Ishikawa (cell line): Measurements from ENCODE around the gene LAP3.

Experiments
- CEBPB ChIP-seq: IDR thresholded peaks from 2 replicates; pipeline ENCODE4 v1.6.1; 2012
- CREB1 ChIP-seq: IDR thresholded peaks from 2 replicates; pipeline ENCODE4 v1.6.1; 2012; ENCODE audit warnings: low read depth
- EGR1 ChIP-seq: IDR thresholded peaks from 2 replicates; pipeline ENCODE4 v1.6.1; 2012
- EP300 ChIP-seq: IDR thresholded peaks from 2 replicates; pipeline ENCODE4 v1.6.1; 2012; ENCODE audit warnings: borderline replicate concordance
- FOXM1 ChIP-seq: IDR thresholded peaks from 2 replicates; pipeline ENCODE4 v1.6.1; 2012; ENCODE audit warnings: low read depth, borderline replicate concordance
- NFIC ChIP-seq: IDR thresholded peaks from 2 replicates; pipeline ENCODE4 v1.6.1; 2012
- RAD21 ChIP-seq: IDR thresholded peaks from 2 replicates; pipeline ENCODE4 v1.6.1; 2012; ENCODE audit warnings: low read depth
- TAF1 ChIP-seq: IDR thresholded peaks from 2 replicates; pipeline ENCODE4 v1.6.1; 2012; ENCODE audit warnings: low read depth, mild to moderate bottlenecking
- TCF12 ChIP-seq: IDR thresholded peaks from 2 replicates; pipeline ENCODE4 v1.6.1; 2012; ENCODE audit warnings: low read depth
- TEAD4 ChIP-seq: IDR thresholded peaks from 2 replicates; pipeline ENCODE4 v1.6.1; 2012
- YY1 ChIP-seq: IDR thresholded peaks from 2 replicates; pipeline ENCODE4 v1.6.1; 2012; ENCODE audit warnings: low read depth
- ZBTB7A ChIP-seq: IDR thresholded peaks from 2 replicates; pipeline ENCODE4 v1.6.1; 2012; ENCODE audit warnings: low read depth
- TF ChIP-seq, protein P1 (sequence below): IDR thresholded peaks from 2 replicates; pipeline ENCODE4 v1.6.1; 2012
- TF ChIP-seq, protein P2 (sequence below): IDR thresholded peaks from 2 replicates; pipeline ENCODE4 v1.6.1; 2012
- TF ChIP-seq, protein P3 (sequence below): IDR thresholded peaks from 2 replicates; pipeline ENCODE4 v1.6.1; 2012; ENCODE audit warnings: low read depth, mild to moderate bottlenecking

LAP3 gene

DNA sequence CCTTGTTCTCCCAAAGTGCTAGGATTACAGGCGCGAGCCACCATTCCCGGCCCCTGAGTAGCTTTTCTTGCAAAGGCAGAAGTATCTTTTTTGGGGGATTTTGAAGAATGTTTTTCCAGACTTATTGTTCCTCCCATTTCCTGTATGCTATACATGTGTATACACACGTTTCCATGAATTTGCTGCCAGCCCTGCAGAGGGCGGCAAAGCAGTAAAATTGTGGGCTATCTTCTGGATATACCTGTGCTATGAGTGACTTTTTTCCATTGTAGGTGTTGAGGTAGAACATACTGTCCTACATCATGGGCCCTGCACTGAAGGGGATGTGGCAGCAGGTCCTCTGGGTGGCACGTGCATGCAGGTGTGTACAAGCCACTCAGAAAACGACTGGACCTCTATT, 20.5 kb downstream of the LAP3 start:
- TF ChIP-seq RAD21 (peak; percentile 38; the same call in 1 of the 2 replicates), ZBTB7A (no peak), CEBPB (no peak)
- TF ChIP-seq, protein P1, sequence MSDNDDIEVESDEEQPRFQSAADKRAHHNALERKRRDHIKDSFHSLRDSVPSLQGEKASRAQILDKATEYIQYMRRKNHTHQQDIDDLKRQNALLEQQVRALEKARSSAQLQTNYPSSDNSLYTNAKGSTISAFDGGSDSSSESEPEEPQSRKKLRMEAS, result no peak

DNA sequence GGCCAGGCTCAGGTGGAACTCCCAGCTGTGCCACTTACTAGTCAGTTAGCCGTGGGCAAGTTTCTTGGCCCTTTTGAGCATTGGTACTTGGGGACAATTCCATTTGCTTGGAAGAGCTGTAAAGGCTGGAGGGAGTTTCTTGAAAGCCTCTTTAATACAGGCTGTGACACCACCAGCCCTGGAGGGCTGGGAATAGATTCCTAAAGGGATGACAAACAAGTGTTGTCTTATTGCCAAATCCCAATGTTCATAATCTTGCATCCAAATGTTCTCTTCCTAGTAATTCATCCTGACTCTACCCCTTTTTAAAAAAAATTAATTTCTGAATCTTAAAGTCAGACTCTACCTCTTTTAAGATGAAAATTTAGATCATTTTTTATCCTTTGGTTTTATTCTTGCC, 22.8 kb downstream of the LAP3 start:
- TF ChIP-seq EP300 (no peak), EGR1 (no peak), CEBPB (no peak), FOXM1 (no peak), TAF1 (no peak), TEAD4 (no peak), NFIC (no peak), RAD21 (no peak), TCF12 (no peak), CREB1 (no peak), YY1 (no peak), ZBTB7A (no peak)
- TF ChIP-seq, protein P2, sequence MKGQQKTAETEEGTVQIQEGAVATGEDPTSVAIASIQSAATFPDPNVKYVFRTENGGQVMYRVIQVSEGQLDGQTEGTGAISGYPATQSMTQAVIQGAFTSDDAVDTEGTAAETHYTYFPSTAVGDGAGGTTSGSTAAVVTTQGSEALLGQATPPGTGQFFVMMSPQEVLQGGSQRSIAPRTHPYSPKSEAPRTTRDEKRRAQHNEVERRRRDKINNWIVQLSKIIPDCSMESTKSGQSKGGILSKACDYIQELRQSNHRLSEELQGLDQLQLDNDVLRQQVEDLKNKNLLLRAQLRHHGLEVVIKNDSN, result no peak
- TF ChIP-seq, protein P3, sequence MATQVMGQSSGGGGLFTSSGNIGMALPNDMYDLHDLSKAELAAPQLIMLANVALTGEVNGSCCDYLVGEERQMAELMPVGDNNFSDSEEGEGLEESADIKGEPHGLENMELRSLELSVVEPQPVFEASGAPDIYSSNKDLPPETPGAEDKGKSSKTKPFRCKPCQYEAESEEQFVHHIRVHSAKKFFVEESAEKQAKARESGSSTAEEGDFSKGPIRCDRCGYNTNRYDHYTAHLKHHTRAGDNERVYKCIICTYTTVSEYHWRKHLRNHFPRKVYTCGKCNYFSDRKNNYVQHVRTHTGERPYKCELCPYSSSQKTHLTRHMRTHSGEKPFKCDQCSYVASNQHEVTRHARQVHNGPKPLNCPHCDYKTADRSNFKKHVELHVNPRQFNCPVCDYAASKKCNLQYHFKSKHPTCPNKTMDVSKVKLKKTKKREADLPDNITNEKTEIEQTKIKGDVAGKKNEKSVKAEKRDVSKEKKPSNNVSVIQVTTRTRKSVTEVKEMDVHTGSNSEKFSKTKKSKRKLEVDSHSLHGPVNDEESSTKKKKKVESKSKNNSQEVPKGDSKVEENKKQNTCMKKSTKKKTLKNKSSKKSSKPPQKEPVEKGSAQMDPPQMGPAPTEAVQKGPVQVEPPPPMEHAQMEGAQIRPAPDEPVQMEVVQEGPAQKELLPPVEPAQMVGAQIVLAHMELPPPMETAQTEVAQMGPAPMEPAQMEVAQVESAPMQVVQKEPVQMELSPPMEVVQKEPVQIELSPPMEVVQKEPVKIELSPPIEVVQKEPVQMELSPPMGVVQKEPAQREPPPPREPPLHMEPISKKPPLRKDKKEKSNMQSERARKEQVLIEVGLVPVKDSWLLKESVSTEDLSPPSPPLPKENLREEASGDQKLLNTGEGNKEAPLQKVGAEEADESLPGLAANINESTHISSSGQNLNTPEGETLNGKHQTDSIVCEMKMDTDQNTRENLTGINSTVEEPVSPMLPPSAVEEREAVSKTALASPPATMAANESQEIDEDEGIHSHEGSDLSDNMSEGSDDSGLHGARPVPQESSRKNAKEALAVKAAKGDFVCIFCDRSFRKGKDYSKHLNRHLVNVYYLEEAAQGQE, result no peak
- TF ChIP-seq, protein P1, result no peak

DNA sequence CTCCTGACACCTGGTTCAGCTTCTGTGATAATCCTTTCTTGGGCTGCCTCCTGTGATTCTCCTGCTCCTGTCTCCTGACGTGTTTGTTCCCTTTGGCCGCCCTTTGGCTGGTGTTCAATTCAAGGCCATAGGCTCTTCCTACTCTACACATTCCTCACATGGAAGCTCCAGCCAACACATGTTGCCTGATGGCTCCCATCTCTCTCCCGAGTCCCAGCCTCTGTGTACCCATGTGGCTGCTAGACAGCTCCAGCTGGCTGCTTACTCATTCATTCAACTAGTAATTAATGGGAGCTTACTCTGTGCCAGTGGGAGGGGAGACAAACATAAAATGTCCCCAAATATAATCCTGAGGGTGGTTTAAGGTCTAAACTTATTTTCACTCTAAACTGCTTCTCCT, 28.2 kb downstream of the LAP3 start:
- TF ChIP-seq EGR1 (no peak), ZBTB7A (no peak), CREB1 (no peak), RAD21 (no peak), TAF1 (no peak), NFIC (no peak), TEAD4 (no peak), EP300 (no peak), FOXM1 (no peak), TCF12 (no peak), CEBPB (no peak), YY1 (no peak)
- TF ChIP-seq, protein P1, result no peak
- TF ChIP-seq, protein P3, result no peak
- TF ChIP-seq, protein P2, result no peak

DNA sequence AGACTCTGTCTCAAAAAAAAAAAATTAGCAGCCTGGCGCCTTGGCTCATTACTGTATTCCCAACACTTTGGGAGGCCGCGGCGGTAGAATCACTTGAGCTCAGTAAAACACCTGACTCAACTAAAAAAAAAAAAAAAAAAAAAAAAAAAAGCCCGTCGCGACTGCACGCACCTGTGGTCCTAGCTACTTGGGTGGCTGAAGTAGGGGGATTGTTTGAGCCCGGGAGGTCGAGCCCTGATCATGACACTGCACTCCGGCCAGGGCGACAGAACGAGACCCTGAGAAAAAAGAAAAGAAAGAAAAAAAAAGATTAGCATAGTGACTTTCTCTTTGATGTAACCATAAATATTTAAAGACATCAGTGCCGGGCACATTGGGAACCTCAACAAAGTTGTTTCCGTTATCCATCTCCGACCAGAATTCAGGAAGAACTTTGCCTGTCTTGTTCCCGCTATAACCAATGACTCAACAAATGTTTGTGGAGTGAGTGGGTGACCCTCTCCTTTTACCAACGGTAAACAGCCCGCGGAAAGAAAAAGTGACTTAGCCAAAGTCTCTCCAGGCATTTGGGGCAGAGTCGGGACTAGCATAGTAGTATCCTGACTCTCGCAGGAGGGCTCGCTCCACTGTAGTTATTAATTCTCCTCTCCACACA, 36.9 kb downstream of the LAP3 start:
- TF ChIP-seq TCF12 (no peak), TEAD4 (no peak), EP300 (no peak), YY1 (no peak), NFIC (no peak), EGR1 (no peak), CREB1 (no peak), CEBPB (no peak)
- TF ChIP-seq, protein P3, result no peak
- TF ChIP-seq, protein P2, result no peak
- TF ChIP-seq, protein P1, result no peak
